Skeletal muscle tissue (tissue), 4 donors: ENCODE results near the gene CNTNAP2. TPM values are rescaled to one million over a fixed set of nuclear protein-coding genes. Genes with fewer than 3 reads are reported as not detected.
"Not testable (repeated sequence)": the region's sequence is repeated elsewhere in the genome, so short reads cannot be mapped to it uniquely, and the experiment has no call there.

Experiments
- H3K27ac ChIP-seq: one replicate; pipeline ENCODE4 v1.7.0; 2013; ENCODE audit warnings: mild to moderate bottlenecking, low read depth, low read length, inconsistent platforms
- H3K27me3 ChIP-seq, 3 donors: one replicate each; pipeline ENCODE4 v1.7.0; 2013; ENCODE audit warnings: low read length in 3 of 3; ENCODE audit not compliant: control insufficient read depth in 3 of 3, insufficient read depth in 3 of 3
- H3K36me3 ChIP-seq, 3 donors: one replicate each; pipeline ENCODE4 v1.7.0; 2013; ENCODE audit warnings: low read length in 3 of 3; ENCODE audit not compliant: control insufficient read depth in 3 of 3, insufficient read depth in 3 of 3
- H3K4me1 ChIP-seq, 3 donors: one replicate each; pipeline ENCODE4 v1.7.0; 2013; ENCODE audit warnings: low read length in 3 of 3, mild to moderate bottlenecking in 3 of 3; ENCODE audit not compliant: control insufficient read depth in 3 of 3, insufficient read depth in 3 of 3
- H3K4me3 ChIP-seq, 3 donors: one replicate each; pipeline ENCODE4 v1.7.0; 2013; ENCODE audit warnings: low read length in 3 of 3
- H3K9ac ChIP-seq, 3 donors: one replicate each; pipeline ENCODE4 v1.7.0; 2013; ENCODE audit warnings: low read length in 3 of 3, mild to moderate bottlenecking in 3 of 3, moderate library complexity in 2 of 3, low read depth in 1 of 3
- H3K9me3 ChIP-seq, 3 donors: one replicate each; pipeline ENCODE4 v1.7.0; 2013; ENCODE audit warnings: low read length in 3 of 3; ENCODE audit not compliant: control insufficient read depth in 3 of 3
- total RNA-seq: library from RNA; depleted of rRNA; stranded (reverse); fragments of >200 nt; gene quantifications from one replicate; pipeline ENCODE4 v1.2.3, GENCODE V29; 2014
- donor health status: Osteomylitis.

CNTNAP2 gene
- total RNA-seq, 1 donor from 2014 or later, result 14.1 TPM

DNA sequence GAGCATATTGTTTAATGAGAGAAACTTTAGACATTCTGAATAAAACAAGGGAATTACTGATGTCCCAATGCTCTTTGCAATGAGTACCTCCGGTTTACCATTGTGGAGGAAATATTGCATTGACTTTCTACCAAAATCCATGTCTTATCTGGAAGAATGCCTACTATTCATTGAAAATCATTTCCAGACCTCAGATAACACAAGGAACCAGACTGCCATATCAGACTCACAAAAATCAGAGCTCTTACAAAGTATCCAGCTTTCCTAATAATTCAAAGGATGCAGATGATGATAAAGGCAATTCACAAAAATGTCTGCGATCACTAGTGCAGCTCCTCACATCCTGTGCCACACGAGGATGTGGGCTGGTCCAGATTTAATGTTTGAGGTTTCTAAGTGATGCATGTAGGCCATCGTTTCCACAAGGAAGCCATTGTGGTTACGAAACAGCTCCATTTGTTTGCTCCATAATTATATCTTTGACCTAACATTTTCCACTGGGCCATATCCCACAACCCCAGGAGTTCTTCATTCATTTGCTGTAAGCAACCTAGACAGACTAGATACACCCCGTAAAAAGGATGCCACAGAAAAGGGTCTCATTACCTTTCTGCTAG is 1642.8 kb downstream of the CNTNAP2 start:
- H3K27ac ChIP-seq, result no peak overlapping the region
- no peaks in the 10 kb centered on the region for H3K36me3 ChIP-seq
- H3K4me3 ChIP-seq, result no peak overlapping the region
- no peak overlapping the region for H3K9ac ChIP-seq
- H3K9me3 ChIP-seq, result no peaks in the 10 kb centered on the region
- H3K4me1 ChIP-seq, result no peaks in the 10 kb centered on the region
- no peaks in the 10 kb centered on the region for H3K27me3 ChIP-seq

DNA sequence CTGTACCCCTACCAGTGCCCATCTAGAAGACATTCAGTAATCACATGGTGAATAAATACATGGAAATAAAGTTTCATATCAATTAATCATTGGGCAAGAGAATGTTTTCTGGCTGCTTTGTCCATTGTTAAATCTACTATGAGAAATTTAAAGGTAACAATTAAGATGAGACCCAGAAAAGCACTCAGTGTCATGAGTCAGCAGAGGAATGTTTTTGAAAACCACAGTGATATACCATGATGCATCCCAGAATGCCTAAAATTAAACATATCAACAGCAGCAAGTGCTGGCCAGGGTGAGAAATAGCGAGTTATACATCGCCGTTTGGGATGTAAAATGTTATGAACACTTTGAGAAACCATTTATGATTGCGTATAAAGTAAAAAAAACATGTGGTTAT is 1648.7 kb downstream of the CNTNAP2 start:
- no peaks in the 10 kb centered on the region for H3K4me1 ChIP-seq
- H3K36me3 ChIP-seq, result no peaks in the 10 kb centered on the region
- H3K4me3 ChIP-seq, result no peak overlapping the region
- H3K9me3 ChIP-seq, result no peaks in the 10 kb centered on the region
- H3K9ac ChIP-seq, result no peak overlapping the region
- H3K27me3 ChIP-seq, result no peaks in the 10 kb centered on the region
- no peak overlapping the region for H3K27ac ChIP-seq

DNA sequence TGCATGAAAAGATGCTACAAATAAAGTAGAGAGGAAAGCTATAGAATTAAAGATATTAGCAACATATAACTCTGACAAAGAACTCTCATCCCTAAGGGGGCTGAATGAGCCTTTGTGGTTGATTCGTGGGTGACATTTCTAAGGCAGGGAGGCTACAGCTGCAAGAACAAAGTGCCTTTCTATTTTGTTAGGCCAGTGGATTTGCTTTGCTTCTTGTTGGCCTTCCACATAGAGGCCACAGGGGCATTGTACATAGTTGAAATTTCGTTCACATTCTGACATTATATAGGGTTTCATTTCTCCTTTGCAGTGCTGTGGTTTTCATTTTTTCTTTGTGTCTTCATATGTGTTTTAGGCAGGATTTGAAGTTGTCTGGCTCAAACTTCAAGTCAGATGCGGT is 1654.7 kb downstream of the CNTNAP2 start:
- Histone ChIP-seq H3K4me1 (no peaks in the 10 kb centered on the region), H3K4me3 (no peak overlapping the region), H3K9me3 (no peaks in the 10 kb centered on the region), H3K27me3 (no peaks in the 10 kb centered on the region), H3K9ac (no peak overlapping the region), H3K27ac (no peak overlapping the region), H3K36me3 (no peaks in the 10 kb centered on the region)

DNA sequence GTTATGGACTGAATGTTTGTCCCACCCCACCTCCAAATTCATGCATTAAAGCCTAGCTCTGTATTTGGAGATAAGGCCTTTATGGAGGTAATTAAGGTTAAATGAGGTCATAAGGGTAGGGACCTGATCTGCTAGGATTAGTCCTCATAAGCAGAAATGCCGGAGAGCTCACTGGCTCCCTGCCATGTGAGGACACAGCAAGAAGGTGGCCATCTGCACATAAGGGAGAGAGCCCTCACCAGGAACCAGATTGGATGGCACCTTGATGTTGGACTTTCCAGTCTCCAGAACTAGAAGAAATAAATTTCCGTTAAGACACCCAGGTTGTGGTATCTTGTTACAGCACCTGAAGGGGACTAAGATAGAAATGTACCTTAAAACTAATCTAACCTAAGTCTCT is 1657.9 kb downstream of the CNTNAP2 start:
- Histone ChIP-seq H3K27ac (no peak overlapping the region), H3K9me3 (no peaks in the 10 kb centered on the region), H3K4me3 (no peak overlapping the region), H3K27me3 (no peaks in the 10 kb centered on the region), H3K36me3 (no peaks in the 10 kb centered on the region), H3K9ac (no peak overlapping the region), H3K4me1 (no peaks in the 10 kb centered on the region)

DNA sequence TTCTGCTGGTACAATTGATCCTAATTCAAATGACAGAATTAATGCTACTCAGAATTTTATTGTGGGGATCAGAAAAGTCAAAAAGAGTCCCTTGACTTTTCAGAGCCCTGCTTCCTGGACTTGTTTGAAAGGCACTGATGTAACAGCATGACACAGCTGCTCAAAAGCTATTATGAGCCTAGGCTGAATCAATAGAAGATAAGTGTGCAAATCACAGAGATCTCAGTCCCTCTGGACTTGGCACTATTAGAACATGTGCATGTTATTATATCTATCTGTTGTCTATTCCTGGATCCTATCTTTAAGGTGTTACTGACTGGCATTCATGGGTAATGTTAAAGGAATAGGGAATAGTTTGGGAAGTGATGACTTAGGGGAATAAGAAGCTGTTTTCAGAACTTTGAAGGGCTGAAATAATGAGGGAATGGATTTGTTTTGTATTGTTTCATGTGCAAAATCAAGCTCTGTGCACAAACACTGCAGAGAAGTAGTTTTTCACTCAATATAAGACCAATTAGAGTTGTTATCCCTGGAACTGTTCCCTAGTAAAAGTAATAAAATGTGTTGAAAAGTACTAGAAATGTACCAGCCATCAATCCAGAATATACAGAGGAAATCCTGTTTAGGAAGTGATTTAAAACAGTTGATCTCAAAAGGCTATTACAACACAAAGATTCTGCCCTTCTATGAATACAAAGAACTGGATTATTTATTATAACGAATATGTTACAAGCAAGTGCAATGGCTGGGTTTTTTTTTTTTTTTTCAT is 1659.1 kb downstream of the CNTNAP2 start:
- Histone ChIP-seq H3K4me1 (no peaks in the 10 kb centered on the region), H3K27ac (no peak overlapping the region), H3K4me3 (no peak overlapping the region), H3K9me3 (no peaks in the 10 kb centered on the region), H3K36me3 (no peaks in the 10 kb centered on the region), H3K9ac (no peak overlapping the region), H3K27me3 (no peaks in the 10 kb centered on the region)

DNA sequence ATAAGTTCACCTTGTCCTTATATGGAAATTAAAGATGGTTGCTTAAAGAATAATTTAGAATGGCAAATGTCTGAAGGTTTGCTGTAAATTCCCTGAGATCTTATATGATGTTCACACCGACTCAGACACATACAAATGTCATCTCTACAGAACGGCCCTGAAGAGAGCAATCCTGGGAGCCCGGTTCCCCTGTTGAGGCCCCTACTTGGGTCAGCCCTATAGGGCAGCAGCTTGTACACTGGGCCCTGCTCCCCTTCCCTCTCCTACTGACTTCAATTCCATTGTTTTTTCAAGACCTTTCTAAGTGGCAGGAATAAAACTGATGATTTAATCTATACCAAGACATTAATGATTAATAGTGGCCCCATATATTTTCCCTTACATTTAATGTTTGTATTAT is 1660.7 kb downstream of the CNTNAP2 start:
- no peak overlapping the region for H3K27ac ChIP-seq
- H3K27me3 ChIP-seq, result no peaks in the 10 kb centered on the region
- no peak overlapping the region for H3K9ac ChIP-seq
- no peaks in the 10 kb centered on the region for H3K9me3 ChIP-seq
- H3K36me3 ChIP-seq, result no peaks in the 10 kb centered on the region
- no peaks in the 10 kb centered on the region for H3K4me1 ChIP-seq
- H3K4me3 ChIP-seq, result no peak overlapping the region

DNA sequence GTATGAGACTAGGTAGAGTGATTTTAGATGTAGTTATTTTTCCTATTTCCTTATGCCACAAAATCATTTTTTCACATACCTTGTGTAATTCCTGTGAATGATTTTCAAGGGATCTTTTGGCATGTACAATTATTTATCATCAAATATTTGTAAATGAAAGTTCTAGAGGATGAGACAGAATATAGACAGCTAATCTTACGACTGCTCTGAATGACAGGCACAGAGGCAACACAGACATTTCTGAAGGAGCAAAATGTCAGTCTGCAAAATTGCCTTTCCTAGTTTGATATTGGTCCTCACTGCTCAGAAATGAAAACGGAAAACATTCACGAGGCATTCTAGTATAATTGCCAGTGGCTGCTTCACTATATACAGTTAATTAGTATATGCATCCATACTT is 1663.3 kb downstream of the CNTNAP2 start:
- H3K4me3 ChIP-seq, result no peak overlapping the region
- no peak overlapping the region for H3K9ac ChIP-seq
- H3K36me3 ChIP-seq, result no peaks in the 10 kb centered on the region
- H3K4me1 ChIP-seq, result no peaks in the 10 kb centered on the region
- no peaks in the 10 kb centered on the region for H3K27me3 ChIP-seq
- H3K9me3 ChIP-seq, result no peaks in the 10 kb centered on the region
- no peak overlapping the region for H3K27ac ChIP-seq

DNA sequence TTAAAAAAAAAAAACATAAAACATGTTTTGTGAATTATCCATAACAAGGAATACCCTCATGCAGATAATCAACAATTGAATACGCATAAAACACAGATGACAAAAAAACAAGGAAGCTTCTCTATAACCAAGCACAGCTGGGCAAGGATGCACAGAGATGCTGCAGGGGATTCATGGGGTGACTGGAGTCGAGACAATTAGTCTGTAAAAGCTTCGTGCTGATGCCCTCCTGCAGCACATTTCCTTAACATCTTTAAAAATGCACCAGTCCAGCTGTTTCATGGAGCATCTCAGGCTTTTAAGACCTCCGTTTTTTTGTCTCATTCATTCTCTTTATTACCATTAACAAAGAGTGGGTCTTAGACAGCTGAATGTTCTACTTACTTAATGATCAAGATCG is 1680.0 kb downstream of the CNTNAP2 start:
- Histone ChIP-seq H3K4me1 (no peaks in the 10 kb centered on the region), H3K27ac (no peak overlapping the region), H3K27me3 (no peaks in the 10 kb centered on the region), H3K36me3 (no peaks in the 10 kb centered on the region), H3K9me3 (peaks cover 0 to 3% (median 0%) of the 10 kb centered on the region in 3 donors), H3K4me3 (no peak overlapping the region), H3K9ac (no peak overlapping the region)

DNA sequence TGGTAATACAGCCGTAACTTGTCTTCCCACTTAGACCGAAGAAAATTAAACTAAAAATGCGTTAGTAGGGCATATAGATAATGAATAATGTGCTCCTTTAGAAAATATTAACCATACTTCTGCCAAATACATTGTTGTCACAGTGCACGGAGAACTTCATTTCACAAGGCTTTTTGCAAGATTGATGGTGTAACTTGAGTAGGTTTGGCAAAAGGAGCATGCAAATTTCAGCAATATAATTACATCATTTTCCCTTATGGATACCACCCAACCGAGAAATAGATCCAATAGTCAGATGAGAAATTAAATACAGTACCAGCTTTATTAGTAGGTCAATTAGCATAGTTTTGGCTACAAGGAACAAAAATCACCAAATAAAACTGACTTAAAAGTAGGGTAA is 1681.4 kb downstream of the CNTNAP2 start:
- Histone ChIP-seq H3K9me3 (no peaks in the 10 kb centered on the region), H3K27ac (no peak overlapping the region), H3K9ac (no peak overlapping the region), H3K4me3 (no peak overlapping the region), H3K4me1 (no peaks in the 10 kb centered on the region), H3K27me3 (no peaks in the 10 kb centered on the region), H3K36me3 (no peaks in the 10 kb centered on the region)

DNA sequence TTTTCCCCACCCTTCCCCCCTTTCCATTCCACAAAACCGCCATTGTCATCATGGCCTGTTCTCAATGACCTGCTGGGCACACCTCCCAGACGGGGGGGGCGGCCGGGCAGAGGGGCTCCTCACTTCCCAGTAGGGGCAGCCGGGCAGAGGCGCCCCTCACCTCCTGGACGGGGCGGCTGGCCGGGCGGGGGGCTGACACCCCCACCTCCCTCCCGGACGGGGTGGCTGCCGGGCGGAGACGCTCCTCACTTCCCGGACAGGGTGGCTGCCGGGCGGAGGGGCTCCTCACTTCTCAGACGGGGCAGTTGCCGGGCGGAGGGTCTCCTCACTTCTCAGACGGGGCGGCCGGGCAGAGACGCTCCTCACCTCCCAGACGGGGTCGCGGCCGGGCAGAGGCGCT is 1685.2 kb downstream of the CNTNAP2 start:
- H3K4me3 ChIP-seq, H3K9ac ChIP-seq, H3K9me3 ChIP-seq, H3K27me3 ChIP-seq, H3K27ac ChIP-seq, H3K4me1 ChIP-seq, H3K36me3 ChIP-seq: not testable (repeated sequence)
